LNCaP clone FGC (cell line): ENCODE data around the gene FANCE.
A peak's percentile ranks its signal among the peaks of the same experiment; 100 is the strongest.

Experiments
- DNase-seq: peaks from one replicate; pipeline ENCODE4 v3.0.0-alpha.2; 2011; ENCODE audit warnings: low read depth
- H3K4me3 ChIP-seq: 2 replicates; pipeline ENCODE4 v1.5.1; 2011; ENCODE audit warnings: mild to moderate bottlenecking, low read depth, low read length, control low read depth
- CTCF ChIP-seq: IDR thresholded peaks from 2 replicates; pipeline ENCODE4 v1.5.1; 2012; ENCODE audit warnings: mild to moderate bottlenecking; ENCODE audit not compliant: control insufficient read depth, insufficient read depth; ENCODE audit errors: extremely low read depth

The FANCE gene

GRCh38 chr6:35451354-35452182, 570 bp upstream of the FANCE start:
- TF ChIP-seq CTCF = no peak
- no peak for DNase-seq
- peak overlapping the region; percentile 58 for H3K4me3 ChIP-seq

GRCh38 chr6:35453236-35453635, 1.1 kb downstream of the FANCE start:
- H3K4me3 ChIP-seq = peak overlapping the region; percentile 58
- no peak for TF ChIP-seq CTCF
- DNase-seq = no peak

- no peak overlapping the region for H3K4me3 ChIP-seq
- no peak for DNase-seq
- no peak for TF ChIP-seq CTCF
Measured at GRCh38 chr6:35454391-35455110, 2.4 kb downstream of the FANCE start.

- H3K4me3 ChIP-seq = no peak overlapping the region
- TF ChIP-seq CTCF = no peak
- no peak for DNase-seq
Measured at GRCh38 chr6:35457907-35458306, 5.8 kb downstream of the FANCE start.

GRCh38 chr6:35461270-35461669, 9.1 kb downstream of the FANCE start:
- no peak overlapping the region for H3K4me3 ChIP-seq
- DNase-seq = no peak
- no peak for TF ChIP-seq CTCF

GRCh38 chr6:35463292-35463691, 11.2 kb downstream of the FANCE start:
- TF ChIP-seq CTCF = no peak
- no peak for DNase-seq
- H3K4me3 ChIP-seq = no peak overlapping the region
